H1 (cell line): ENCODE results near the gene TIE1.

Source experiments
- POLR2A ChIP-seq, 2 experiments: IDR thresholded peaks; 1 replicate in 1 of 2; 2 replicates in 1 of 2; pipeline ENCODE4 v1.6.1; 2011; ENCODE audit warnings: low read depth in 2 of 2, low read length in 2 of 2, mild to moderate bottlenecking in 2 of 2; ENCODE audit errors: control extremely low read depth in 1 of 2
- SRF ChIP-seq: IDR thresholded peaks from 2 replicates; pipeline ENCODE4 v1.6.1; 2011; ENCODE audit warnings: mild to moderate bottlenecking, low read depth, low read length, moderate library complexity
- TF ChIP-seq, protein P1 (sequence below): IDR thresholded peaks from 2 replicates; pipeline ENCODE4 v1.6.1; 2011; ENCODE audit warnings: low read depth, mild to moderate bottlenecking, low read length; ENCODE audit not compliant: insufficient read depth

GRCh38 chr1:43288058-43288784 lies 12.6 kb upstream of the TIE1 start:
- TF ChIP-seq POLR2A (IDR thresholded peaks at IDR 0.05; ENCODE audit: control extremely low read depth in 1 of 2, low read depth in 2 of 2, low read length in 2 of 2) (no peak), SRF (no peak)
- TF ChIP-seq, protein P1, sequence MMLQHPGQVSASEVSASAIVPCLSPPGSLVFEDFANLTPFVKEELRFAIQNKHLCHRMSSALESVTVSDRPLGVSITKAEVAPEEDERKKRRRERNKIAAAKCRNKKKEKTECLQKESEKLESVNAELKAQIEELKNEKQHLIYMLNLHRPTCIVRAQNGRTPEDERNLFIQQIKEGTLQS, result no peak
